Smooth muscle cell (in vitro differentiated cells): ENCODE data around the gene MTHFD1L. TPM values are rescaled to one million over a fixed set of nuclear protein-coding genes. Genes with fewer than 3 reads are reported as not detected.
"Not testable (repeated sequence)": the region's sequence is repeated elsewhere in the genome, so short reads cannot be mapped to it uniquely, and the experiment has no call there.

Source experiments
- DNase-seq: peaks from one replicate; lab custom pipeline; 2025; ENCODE audit not compliant: unreplicated experiment; lab: John Stamatoyannopoulos, UW
- H2AFZ ChIP-seq: fragments of 200-600 bp; sonication (generic); 2 replicates; pipeline ENCODE4 v1.6.0; 2016; ENCODE audit warnings: antibody characterized with exemption, low read depth, mild to moderate bottlenecking
- H3F3A ChIP-seq: fragments of 200-600 bp; sonication (generic); 2 replicates; pipeline ENCODE4 v1.6.0; 2017; ENCODE audit warnings: antibody characterized with exemption, low read depth
- H3K27ac ChIP-seq: fragments of 200-600 bp; sonication (generic); 2 replicates; pipeline ENCODE4 v1.5.1; 2016; ENCODE audit warnings: low read depth, mild to moderate bottlenecking
- H3K27me3 ChIP-seq: fragments of 200-600 bp; sonication (generic); 2 replicates; pipeline ENCODE4 v1.6.1; 2016; ENCODE audit warnings: low read depth, mild to moderate bottlenecking
- H3K36me3 ChIP-seq: fragments of 200-600 bp; sonication (generic); 2 replicates; pipeline ENCODE4 v1.5.1; 2016; ENCODE audit warnings: low read depth
- H3K4me1 ChIP-seq: fragments of 200-600 bp; sonication (generic); 2 replicates; pipeline ENCODE4 v1.5.1; 2016; ENCODE audit warnings: low read depth
- H3K4me2 ChIP-seq: fragments of 200-600 bp; sonication (generic); 2 replicates; pipeline ENCODE4 v1.6.0; 2016; ENCODE audit warnings: mild to moderate bottlenecking
- H3K4me3 ChIP-seq: fragments of 200-600 bp; sonication (generic); 2 replicates; pipeline ENCODE4 v1.5.1; 2016; ENCODE audit warnings: mild to moderate bottlenecking
- H3K79me2 ChIP-seq: fragments of 200-600 bp; sonication (generic); 2 replicates; pipeline ENCODE4 v1.6.0; 2016; ENCODE audit warnings: low read depth, mild to moderate bottlenecking
- H3K9ac ChIP-seq: fragments of 200-600 bp; sonication (generic); 2 replicates; pipeline ENCODE4 v1.6.0; 2016; ENCODE audit warnings: low read depth
- H3K9me3 ChIP-seq: fragments of 200-600 bp; sonication (generic); replicated peaks from 2 replicates; pipeline ENCODE4 v1.5.1; 2016; ENCODE audit warnings: low read depth
- H4K20me1 ChIP-seq: fragments of 200-600 bp; sonication (generic); 2 replicates; pipeline ENCODE4 v1.6.0; 2016; ENCODE audit warnings: low read depth
- WGBS: methylation state at CpG from one replicate; pipeline ENCODE4 v1.1.7; 2016; ENCODE audit warnings: low lambda C conversion rate; 5-methylcytosine and 5-hydroxymethylcytosine counted together
- polyA plus RNA-seq: library from polyadenylated mRNA; unstranded; fragments of >200 nt; fragmentation: Nextera tagmentation; extraction: Ambion mirVana; gene quantifications from 2 replicates; pipeline ENCODE4 v1.2.1, GENCODE V29; 2016
- total RNA-seq: library from RNA; depleted of rRNA; stranded (reverse); fragments of >200 nt; gene quantifications from 2 replicates; pipeline ENCODE4 v1.2.3, GENCODE V29; 2014
- TF ChIP-seq, protein P1 (sequence below): fragments of 200-600 bp; sonication (generic); IDR thresholded peaks from 2 replicates; pipeline ENCODE4 v1.5.1; 2017; ENCODE audit warnings: borderline replicate concordance, mild to moderate bottlenecking, antibody characterized with exemption; ENCODE audit not compliant: insufficient read depth, poor library complexity, severe bottlenecking

MTHFD1L gene
- total and polyA plus RNA-seq, 2 experiments from 2014 or later = 35.9 to 46.2 TPM

DNA sequence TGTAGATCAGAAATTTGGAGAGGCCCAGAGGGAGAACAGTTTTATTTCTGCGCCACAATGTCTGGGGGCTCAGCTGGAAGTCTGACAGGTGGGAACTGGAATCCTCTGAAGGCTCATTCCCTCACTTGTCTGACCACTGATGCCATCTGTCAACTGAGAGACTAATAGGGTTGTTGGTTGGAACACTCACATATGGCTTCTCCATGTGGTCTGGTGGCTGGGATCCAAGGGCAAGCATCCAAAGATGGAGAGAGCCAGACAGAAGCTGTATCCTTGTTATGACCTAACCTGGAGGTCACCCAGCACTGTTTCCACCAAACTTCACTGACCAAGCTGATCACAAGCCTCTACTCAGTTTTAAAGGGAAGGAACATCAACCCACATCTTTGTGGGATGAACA is 256.4 kb downstream of the MTHFD1L start:
- Histone ChIP-seq H4K20me1 (no peaks in the 10 kb centered on the region), H3K4me1 (no peaks in the 10 kb centered on the region), H3K4me3 (no peak overlapping the region), H3K36me3 (no peaks in the 10 kb centered on the region), H3K79me2 (no peaks in the 10 kb centered on the region), H3K27ac (no peak overlapping the region), H3K27me3 (no peaks in the 10 kb centered on the region), H2AFZ (no peak overlapping the region), H3F3A (no peaks in the 10 kb centered on the region), H3K9ac (no peak overlapping the region), H3K4me2 (no peak overlapping the region), H3K9me3 (no peaks in the 10 kb centered on the region)
- 96% methylated on average over 1 of the region's 1 CpG for WGBS
- TF ChIP-seq, protein P1, sequence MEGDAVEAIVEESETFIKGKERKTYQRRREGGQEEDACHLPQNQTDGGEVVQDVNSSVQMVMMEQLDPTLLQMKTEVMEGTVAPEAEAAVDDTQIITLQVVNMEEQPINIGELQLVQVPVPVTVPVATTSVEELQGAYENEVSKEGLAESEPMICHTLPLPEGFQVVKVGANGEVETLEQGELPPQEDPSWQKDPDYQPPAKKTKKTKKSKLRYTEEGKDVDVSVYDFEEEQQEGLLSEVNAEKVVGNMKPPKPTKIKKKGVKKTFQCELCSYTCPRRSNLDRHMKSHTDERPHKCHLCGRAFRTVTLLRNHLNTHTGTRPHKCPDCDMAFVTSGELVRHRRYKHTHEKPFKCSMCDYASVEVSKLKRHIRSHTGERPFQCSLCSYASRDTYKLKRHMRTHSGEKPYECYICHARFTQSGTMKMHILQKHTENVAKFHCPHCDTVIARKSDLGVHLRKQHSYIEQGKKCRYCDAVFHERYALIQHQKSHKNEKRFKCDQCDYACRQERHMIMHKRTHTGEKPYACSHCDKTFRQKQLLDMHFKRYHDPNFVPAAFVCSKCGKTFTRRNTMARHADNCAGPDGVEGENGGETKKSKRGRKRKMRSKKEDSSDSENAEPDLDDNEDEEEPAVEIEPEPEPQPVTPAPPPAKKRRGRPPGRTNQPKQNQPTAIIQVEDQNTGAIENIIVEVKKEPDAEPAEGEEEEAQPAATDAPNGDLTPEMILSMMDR = no peak
- DNase-seq = no peak

DNA sequence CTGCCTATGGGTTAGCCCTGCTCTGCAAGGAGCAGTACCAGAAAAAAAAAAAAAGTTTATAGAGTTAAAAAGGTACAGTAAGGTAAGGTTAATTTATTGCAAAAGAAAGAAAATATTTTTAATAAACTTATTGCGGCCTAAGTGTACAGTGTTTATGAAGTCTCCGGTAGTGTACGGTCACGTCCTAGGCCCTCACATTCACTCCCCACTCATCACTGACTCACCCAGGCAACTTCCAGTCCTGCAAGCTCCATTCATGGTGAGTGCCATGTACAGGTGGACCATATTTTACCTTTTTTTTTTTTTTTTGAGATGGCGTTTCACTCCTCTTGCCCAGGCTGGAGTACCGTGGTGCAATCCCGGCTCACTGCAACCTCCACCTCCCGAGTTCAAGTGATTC is 258.1 kb downstream of the MTHFD1L start:
- not testable (repeated sequence) for H3K9ac ChIP-seq, H2AFZ ChIP-seq, H3F3A ChIP-seq, H3K36me3 ChIP-seq, H3K4me1 ChIP-seq, H4K20me1 ChIP-seq, H3K9me3 ChIP-seq, DNase-seq, H3K27ac ChIP-seq, H3K4me3 ChIP-seq, H3K4me2 ChIP-seq, H3K27me3 ChIP-seq, H3K79me2 ChIP-seq
- 96% methylated on average over 8 of the region's 8 CpGs for WGBS

DNA sequence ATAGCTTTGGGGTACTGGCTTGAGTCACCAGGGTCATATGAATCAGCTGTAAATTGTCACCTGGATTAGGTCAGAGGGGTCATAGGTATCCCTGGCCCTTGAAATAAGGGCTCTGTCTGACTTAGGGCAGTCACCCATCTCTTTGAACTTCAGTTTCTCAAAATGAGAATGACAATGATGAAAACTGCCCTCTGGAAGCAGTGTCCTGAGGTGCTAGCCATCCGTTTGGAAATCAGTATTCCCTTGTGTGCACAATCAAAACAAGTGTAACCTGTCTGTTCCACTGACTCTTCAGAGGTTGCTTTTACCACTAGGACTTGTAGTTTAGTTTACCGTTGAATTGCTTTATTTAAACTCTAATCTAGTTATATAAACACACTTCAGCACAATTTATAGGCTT is 259.7 kb downstream of the MTHFD1L start:
- not testable (repeated sequence) for H3K27ac ChIP-seq, H4K20me1 ChIP-seq, H3K27me3 ChIP-seq, H2AFZ ChIP-seq, H3K4me3 ChIP-seq, DNase-seq, H3K36me3 ChIP-seq, H3F3A ChIP-seq, H3K4me2 ChIP-seq, H3K9me3 ChIP-seq, H3K4me1 ChIP-seq, H3K79me2 ChIP-seq, H3K9ac ChIP-seq
- WGBS = 27% methylated on average over 2 of the region's 2 CpGs

DNA sequence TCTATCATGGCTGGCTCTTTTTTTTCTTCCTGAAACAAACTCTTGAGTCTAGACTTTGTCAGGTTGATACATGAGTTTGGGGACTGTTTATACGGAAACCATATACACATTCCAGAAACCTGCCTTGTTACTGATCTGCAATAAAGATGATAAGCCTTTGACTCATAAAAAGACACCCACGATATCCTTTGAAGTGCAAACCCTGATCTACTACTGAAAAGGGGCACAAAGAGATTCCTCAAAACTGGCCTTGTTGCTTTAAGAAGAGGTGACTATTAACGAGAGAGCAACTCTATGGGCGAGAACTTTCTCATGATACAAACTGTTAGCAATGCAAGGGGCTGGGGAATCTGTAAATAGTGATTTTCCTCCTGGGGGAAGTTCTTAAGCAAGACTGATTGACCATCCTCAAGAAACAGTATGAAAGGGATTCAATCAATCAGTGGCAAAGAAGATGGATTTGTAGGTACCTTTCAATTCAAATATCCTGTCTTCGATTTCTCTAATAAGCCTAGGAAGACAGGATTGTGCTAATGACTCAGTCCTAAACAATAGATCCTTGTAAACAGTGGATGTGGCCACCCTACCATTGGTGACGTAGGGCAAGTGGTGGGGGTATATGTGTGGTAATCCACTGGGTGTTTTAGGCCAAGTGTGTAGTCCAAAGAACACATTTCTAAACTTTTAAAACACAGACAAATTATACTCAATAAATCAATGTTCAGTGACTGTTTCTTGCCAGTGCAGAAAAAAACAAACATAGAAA is 260.3 kb downstream of the MTHFD1L start:
- not testable (repeated sequence) for H3K9me3 ChIP-seq, H3K27me3 ChIP-seq, H4K20me1 ChIP-seq, H2AFZ ChIP-seq, H3K4me2 ChIP-seq, DNase-seq, H3F3A ChIP-seq, H3K4me1 ChIP-seq, H3K4me3 ChIP-seq, H3K36me3 ChIP-seq, H3K9ac ChIP-seq, H3K79me2 ChIP-seq
- peak overlapping the region; percentile 36 for H3K27ac ChIP-seq
- 21% methylated on average over 6 of the region's 6 CpGs for WGBS

DNA sequence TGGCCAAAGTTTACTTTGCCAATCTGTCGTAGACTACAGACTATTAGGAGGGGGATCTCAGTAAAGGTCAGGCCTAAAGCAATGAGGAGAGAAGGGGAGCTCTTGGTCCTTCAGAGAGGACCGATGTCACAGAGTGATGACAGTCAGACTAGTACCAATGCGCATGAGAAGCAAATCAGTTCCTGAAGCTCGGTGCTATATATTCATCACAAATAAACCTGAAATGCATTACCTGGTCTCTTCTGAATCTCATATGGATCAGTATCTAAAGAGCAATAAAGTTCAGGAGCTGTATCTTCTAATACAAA is 260.9 kb downstream of the MTHFD1L start:
- not testable (repeated sequence) for H3K9me3 ChIP-seq, DNase-seq, H3K9ac ChIP-seq, H3K36me3 ChIP-seq, H3K79me2 ChIP-seq, H3K27me3 ChIP-seq, H3K4me2 ChIP-seq, H2AFZ ChIP-seq, H3K4me1 ChIP-seq, H3K4me3 ChIP-seq, H4K20me1 ChIP-seq, H3F3A ChIP-seq
- peak overlapping the region; percentile 36 for H3K27ac ChIP-seq
- 92% methylated on average over 4 of the region's 4 CpGs for WGBS

DNA sequence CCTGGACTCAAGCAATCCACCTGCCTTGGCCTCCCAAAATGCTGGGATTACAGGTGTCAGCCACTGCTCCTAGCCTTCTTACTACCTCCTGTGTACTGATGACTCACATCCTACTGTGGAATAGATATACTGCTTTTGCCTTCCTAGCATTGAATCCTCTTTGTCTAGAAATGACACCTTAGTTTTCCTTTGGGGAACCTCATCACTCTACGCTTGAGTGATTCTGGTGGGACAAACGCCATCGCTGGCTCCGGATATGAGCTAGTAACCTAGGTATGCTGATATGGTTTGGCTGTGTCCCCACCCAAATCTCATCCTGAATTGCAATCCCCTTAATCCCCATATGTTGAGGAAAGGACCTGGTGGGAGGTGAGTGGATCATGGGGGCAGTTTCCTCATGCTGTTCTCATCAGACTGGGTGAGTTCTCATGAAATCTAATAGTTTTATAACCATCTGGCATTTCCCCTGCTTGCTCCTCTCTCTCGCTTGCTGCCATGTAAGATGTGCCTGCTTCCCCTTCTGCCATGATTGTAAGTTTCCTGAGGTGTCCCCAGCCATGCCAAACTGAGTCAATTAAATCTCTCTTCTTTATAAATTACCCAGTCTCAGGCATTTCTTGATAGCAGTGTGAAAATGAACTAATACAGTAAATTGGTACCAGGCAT is 261.8 kb downstream of the MTHFD1L start:
- not testable (repeated sequence) for H3K27me3 ChIP-seq, H3K36me3 ChIP-seq, H3K4me3 ChIP-seq, H3K79me2 ChIP-seq, H3K9me3 ChIP-seq, H3K9ac ChIP-seq, H3K27ac ChIP-seq, H3K4me1 ChIP-seq, H3F3A ChIP-seq, DNase-seq, H2AFZ ChIP-seq, H4K20me1 ChIP-seq, H3K4me2 ChIP-seq
- WGBS = 98% methylated on average over 5 of the region's 5 CpGs
